Jurkat, Clone E6-1 (cell line): ENCODE measurements around the gene RIC3.

ENCODE experiments used
- DNase-seq: peaks from one replicate; pipeline ENCODE4 v3.0.0-alpha.2; 2011; ENCODE audit warnings: low read depth, low spot score
- H3K4me3 ChIP-seq: 2 replicates; pipeline ENCODE4 v1.5.1; 2011; ENCODE audit warnings: mild to moderate bottlenecking, low read length, control low read depth, moderate library complexity

RIC3 gene

GRCh38 chr11:8094656-8095055, 74.2 kb downstream of the RIC3 start:
- no peak for DNase-seq
- no peak overlapping the region for H3K4me3 ChIP-seq

GRCh38 chr11:8093931-8094575, 74.8 kb downstream of the RIC3 start:
- DNase-seq, result no peak
- H3K4me3 ChIP-seq, result no peak overlapping the region

GRCh38 chr11:8092587-8093424, 76.0 kb downstream of the RIC3 start:
- DNase-seq, result peak; percentile 54
- no peak overlapping the region for H3K4me3 ChIP-seq

- H3K4me3 ChIP-seq, result no peak overlapping the region
- DNase-seq, result no peak
These were observed 77.1 kb downstream of the RIC3 start for GRCh38 chr11:8091721-8092120.

- H3K4me3 ChIP-seq, result no peak overlapping the region
- DNase-seq, result peak; percentile 89
These were observed 78.1 kb downstream of the RIC3 start for GRCh38 chr11:8090756-8091155.

- no peak overlapping the region for H3K4me3 ChIP-seq
- DNase-seq, result no peak
These were observed 78.9 kb downstream of the RIC3 start for GRCh38 chr11:8089791-8090510.

- H3K4me3 ChIP-seq, result no peak overlapping the region
- no peak for DNase-seq
These were observed 81.1 kb downstream of the RIC3 start for GRCh38 chr11:8087756-8088155.

- no peak overlapping the region for H3K4me3 ChIP-seq
- no peak for DNase-seq
These were observed 81.6 kb downstream of the RIC3 start for GRCh38 chr11:8087185-8087584.

- DNase-seq, result no peak
- H3K4me3 ChIP-seq, result no peak overlapping the region
These were observed 82.3 kb downstream of the RIC3 start for GRCh38 chr11:8086571-8086970.

- no peak overlapping the region for H3K4me3 ChIP-seq
- DNase-seq, result no peak
These were observed 82.8 kb downstream of the RIC3 start for GRCh38 chr11:8086001-8086479.

GRCh38 chr11:8085011-8085645, 83.7 kb downstream of the RIC3 start:
- no peak for DNase-seq
- H3K4me3 ChIP-seq, result no peak overlapping the region

GRCh38 chr11:8084352-8084751, 84.5 kb downstream of the RIC3 start:
- DNase-seq, result no peak
- no peak overlapping the region for H3K4me3 ChIP-seq

- no peak for DNase-seq
- H3K4me3 ChIP-seq, result no peak overlapping the region
These were observed 84.9 kb downstream of the RIC3 start for GRCh38 chr11:8083871-8084281.

GRCh38 chr11:8083088-8083395, 85.8 kb downstream of the RIC3 start:
- no peak overlapping the region for H3K4me3 ChIP-seq
- no peak for DNase-seq

- DNase-seq, result no peak
- H3K4me3 ChIP-seq, result no peak overlapping the region
These were observed 86.3 kb downstream of the RIC3 start for GRCh38 chr11:8082391-8083087.

GRCh38 chr11:8081591-8082250, 87.1 kb downstream of the RIC3 start:
- no peak for DNase-seq
- peak overlapping the region; percentile 56 for H3K4me3 ChIP-seq

GRCh38 chr11:8080674-8081590, 87.9 kb downstream of the RIC3 start, which contains the start of gene TUB:
Gene TUB, plus strand, starts transcription at chr11:8081211. Its CDS starts 300 bp downstream, at chr11:8081511.
- DNase-seq, result no peak
- H3K4me3 ChIP-seq, result peak within 1 kb of the TSS; percentile 56
